IMR-90 (cell line): ENCODE data around the gene MRPL20. TPM values are rescaled to one million over a fixed set of nuclear protein-coding genes. Genes with fewer than 3 reads are reported as not detected.

Experiments used
- ATAC-seq: fragments of 200-7000 bp; cut with Tn5 transposase; 2 replicates; pipeline ENCODE4 v1.9.1; 2020; ENCODE audit warnings: low read depth, mild to moderate bottlenecking, moderate library complexity
- BruUV-seq: library from RNA; stranded (reverse); fragments of 400-500 nt; replicated peaks from 2 replicates; lab custom pipeline; 2021; lab: Mats Ljungman, UMichigan
- CTCF ChIA-PET: fragments of 300-600 bp; formaldehyde crosslinking; extraction: SDS; loops from one replicate; lab custom pipeline; 2021; ENCODE audit warnings: antibody characterized with exemption; lab: Yijun Ruan, JAX
- POLR2A ChIA-PET: fragments of 300-600 bp; sonication (Branson Sonifier 250); formaldehyde crosslinking; loops from one replicate; lab custom pipeline; 2022; ENCODE audit warnings: antibody characterized with exemption; ENCODE audit not compliant: unreplicated experiment; lab: Charles Lee
- DNase-seq: peaks from one replicate; pipeline ENCODE4 v3.0.0; 2013
- H2AFZ ChIP-seq: replicated peaks from 2 replicates; pipeline ENCODE3; 2013; ENCODE audit warnings: low read length, mild to moderate bottlenecking; ENCODE audit not compliant: poor library complexity
- H2AK5ac ChIP-seq: 2 replicates; pipeline ENCODE4 v1.6.1; 2013; ENCODE audit warnings: low read depth, low read length, inconsistent platforms
- H2AK9ac ChIP-seq: replicated peaks from 2 replicates; pipeline ENCODE3; 2013; ENCODE audit warnings: mild to moderate bottlenecking, low read depth, low read length, moderate library complexity; ENCODE audit not compliant: poor library complexity
- H2BK120ac ChIP-seq: 2 replicates; pipeline ENCODE4 v1.6.1; 2013; ENCODE audit warnings: low read depth, low read length, inconsistent platforms
- H2BK15ac ChIP-seq: 3 replicates; pipeline ENCODE4 v1.6.1; 2013; ENCODE audit warnings: low read depth, low read length, inconsistent platforms
- H2BK20ac ChIP-seq: 2 replicates; pipeline ENCODE4 v1.6.1; 2013; ENCODE audit warnings: low read depth, mild to moderate bottlenecking, inconsistent platforms, low read length, moderate library complexity
- H2BK5ac ChIP-seq: 2 replicates; pipeline ENCODE4 v1.6.1; 2013; ENCODE audit warnings: mild to moderate bottlenecking, low read depth, low read length, inconsistent platforms; ENCODE audit not compliant: poor library complexity, severe bottlenecking
- H3K14ac ChIP-seq: replicated peaks from 2 replicates; pipeline ENCODE4 v1.6.1; 2013; ENCODE audit warnings: low read depth, low read length, inconsistent platforms
- H3K18ac ChIP-seq: 2 replicates; pipeline ENCODE4 v1.6.1; 2013; ENCODE audit warnings: low read depth, low read length, control low read depth
- H3K23ac ChIP-seq: 2 replicates; pipeline ENCODE4 v1.6.1; 2013; ENCODE audit warnings: low read depth, low read length, inconsistent platforms
- H3K27ac ChIP-seq: 2 replicates; pipeline ENCODE4 v1.5.1; 2013; ENCODE audit warnings: mild to moderate bottlenecking, control low read depth, low read length; ENCODE audit not compliant: insufficient read depth
- H3K27me3 ChIP-seq: 2 replicates; pipeline ENCODE4 v1.6.1; 2013; ENCODE audit warnings: low read length; ENCODE audit not compliant: control insufficient read depth, insufficient read depth
- H3K36me3 ChIP-seq: 2 replicates; pipeline ENCODE4 v1.6.1; 2013; ENCODE audit warnings: low read length, mixed read lengths; ENCODE audit not compliant: control insufficient read depth, insufficient read depth
- H3K4ac ChIP-seq: 2 replicates; pipeline ENCODE4 v1.6.1; 2013; ENCODE audit warnings: low read depth, low read length, inconsistent platforms
- H3K4me1 ChIP-seq: 2 replicates; pipeline ENCODE4 v1.6.1; 2013; ENCODE audit warnings: low read length, mixed read lengths; ENCODE audit not compliant: control insufficient read depth, insufficient read depth
- H3K4me2 ChIP-seq: 2 replicates; pipeline ENCODE4 v1.6.1; 2013; ENCODE audit warnings: low read depth, mild to moderate bottlenecking, control low read depth, low read length, moderate library complexity
- H3K4me3 ChIP-seq: 2 replicates; pipeline ENCODE4 v1.5.1; 2013; ENCODE audit warnings: low read depth, mild to moderate bottlenecking, control low read depth, low read length, moderate library complexity; ENCODE audit not compliant: insufficient read depth
- H3K56ac ChIP-seq: 2 replicates; pipeline ENCODE4 v1.6.1; 2013; ENCODE audit warnings: low read length, inconsistent platforms; ENCODE audit not compliant: insufficient read depth; ENCODE audit errors: extremely low read depth
- H3K79me1 ChIP-seq, 2 experiments: 2 replicates each; pipeline ENCODE4 v1.6.1; 2013; ENCODE audit warnings: low read length in 2 of 2, inconsistent platforms in 1 of 2, low read depth in 1 of 2
- H3K9ac ChIP-seq: 2 replicates; pipeline ENCODE4 v1.6.1; 2013; ENCODE audit warnings: low read depth, low read length, control low read depth
- H3K9me1 ChIP-seq: 2 replicates; pipeline ENCODE4 v1.6.1; 2013; ENCODE audit warnings: low read length, inconsistent platforms; ENCODE audit not compliant: insufficient read depth
- H3K9me3 ChIP-seq: 2 replicates; pipeline ENCODE4 v1.6.1; 2013; ENCODE audit warnings: low read length; ENCODE audit not compliant: control insufficient read depth, insufficient read depth
- H4K20me1 ChIP-seq: 2 replicates; pipeline ENCODE4 v1.6.1; 2013; ENCODE audit warnings: low read length, inconsistent platforms; ENCODE audit not compliant: insufficient read depth
- H4K5ac ChIP-seq: 2 replicates; pipeline ENCODE4 v1.6.1; 2013; ENCODE audit warnings: mild to moderate bottlenecking, low read depth, low read length, control low read depth
- H4K8ac ChIP-seq, 2 experiments: 2 replicates each; pipeline ENCODE4 v1.6.1; 2013; ENCODE audit warnings: low read depth in 2 of 2, low read length in 2 of 2, control low read depth in 1 of 2, inconsistent platforms in 1 of 2
- H4K91ac ChIP-seq: 2 replicates; pipeline ENCODE4 v1.6.1; 2013; ENCODE audit warnings: low read depth, low read length, inconsistent platforms; ENCODE audit not compliant: insufficient read depth
- BHLHE40 ChIP-seq: fragments of 150-350 bp; IDR thresholded peaks from 2 replicates; pipeline ENCODE4 v1.6.1; 2016; ENCODE audit warnings: mild to moderate bottlenecking, low read depth, low read length
- CHD1 ChIP-seq: IDR thresholded peaks from 2 replicates; pipeline ENCODE4 v1.6.1; 2012; ENCODE audit warnings: low read depth, low read length, improper control_type of control experiment
- FOS ChIP-seq: fragments of 150-350 bp; IDR thresholded peaks from 2 replicates; pipeline ENCODE4 v1.6.1; 2016; ENCODE audit warnings: low read depth, low read length
- MAZ ChIP-seq: IDR thresholded peaks from 2 replicates; pipeline ENCODE4 v1.6.1; 2012; ENCODE audit warnings: low read depth, mild to moderate bottlenecking, low read length, improper control_type of control experiment, moderate library complexity, borderline replicate concordance
- NFE2L2 ChIP-seq: fragments of 150-350 bp; IDR thresholded peaks from 2 replicates; pipeline ENCODE4 v1.6.1; 2016; ENCODE audit warnings: low read depth, mild to moderate bottlenecking, low read length
- POLR2A ChIP-seq: IDR thresholded peaks from 2 replicates; pipeline ENCODE4 v1.6.1; 2012; ENCODE audit warnings: mild to moderate bottlenecking, low read depth, low read length
- RAD21 ChIP-seq: IDR thresholded peaks from 2 replicates; pipeline ENCODE4 v1.6.1; 2012; ENCODE audit warnings: low read length, improper control_type of control experiment
- RCOR1 ChIP-seq: IDR thresholded peaks from 2 replicates; pipeline ENCODE4 v1.6.1; 2012; ENCODE audit warnings: mild to moderate bottlenecking, low read length, improper control_type of control experiment; ENCODE audit not compliant: insufficient replicate concordance
- RFX5 ChIP-seq: IDR thresholded peaks from 2 replicates; pipeline ENCODE4 v1.8.0; 2012; ENCODE audit warnings: low read depth, mild to moderate bottlenecking, low read length, moderate library complexity
- SMC3 ChIP-seq: fragments of 150-350 bp; IDR thresholded peaks from 2 replicates; pipeline ENCODE4 v1.6.1; 2016; ENCODE audit warnings: low read depth, mild to moderate bottlenecking, antibody characterized with exemption, low read length, moderate library complexity
- WGBS, 2 experiments: methylation state at CpG; one replicate each; pipeline versions ENCODE4 v1.1.5 to v1.1.7; 2013; ENCODE audit warnings: missing lambda C conversion rate in 2 of 2; ENCODE audit not compliant: insufficient read length in 1 of 2; ENCODE audit errors: extremely low coverage in 2 of 2; 5-methylcytosine and 5-hydroxymethylcytosine counted together
- dilution Hi-C: fragments of 300-500 bp; cut with HindIII; formaldehyde crosslinking; loops from one replicate; pipeline ENCODE4 v1.14.3; 2018; ENCODE audit warnings: low sequenced_read_pairs; ENCODE audit not compliant: unreplicated experiment
- in situ Hi-C: fragments of 300-500 bp; cut with MboI; formaldehyde crosslinking; loops from 3 replicates; pipeline ENCODE4 v1.14.3; 2019; ENCODE audit warnings: low sequenced_read_pairs, inconsistent platforms, mixed read lengths
- intact Hi-C: fragments of 100-400 bp; cut with micrococcal nuclease; formaldehyde crosslinking; loops from 2 replicates; pipeline ENCODE4 v1.10.0; 2022
- polyA plus RNA-seq, 3 experiments: library from polyadenylated mRNA; depleted of rRNA; stranded (reverse); fragments of >200 nt; gene quantifications; 2 replicates each; pipeline ENCODE4 v1.2.3, GENCODE V29; 2012; ENCODE audit warnings: low replicate concordance in 1 of 3
- total RNA-seq: library from RNA; depleted of rRNA; stranded (reverse); fragments of >200 nt; gene quantifications from 2 replicates; pipeline ENCODE4 v1.2.3, GENCODE V29; 2012
- TF ChIP-seq, protein P1 (sequence below): fragments of 150-350 bp; IDR thresholded peaks from 2 replicates; pipeline ENCODE4 v1.6.1; 2016; ENCODE audit warnings: low read depth, mild to moderate bottlenecking, low read length, moderate library complexity, borderline replicate concordance
- TF ChIP-seq, protein P2 (sequence below): conservative IDR thresholded peaks from 2 replicates; pipeline ENCODE4 v1.5.1; 2012; ENCODE audit warnings: mild to moderate bottlenecking, low read depth, low read length, improper control_type of control experiment

MRPL20 gene
- total and polyA plus RNA-seq, 2 of the 4 experiments (the other 2 are of a cell fraction), result 141 to 157 TPM

DNA sequence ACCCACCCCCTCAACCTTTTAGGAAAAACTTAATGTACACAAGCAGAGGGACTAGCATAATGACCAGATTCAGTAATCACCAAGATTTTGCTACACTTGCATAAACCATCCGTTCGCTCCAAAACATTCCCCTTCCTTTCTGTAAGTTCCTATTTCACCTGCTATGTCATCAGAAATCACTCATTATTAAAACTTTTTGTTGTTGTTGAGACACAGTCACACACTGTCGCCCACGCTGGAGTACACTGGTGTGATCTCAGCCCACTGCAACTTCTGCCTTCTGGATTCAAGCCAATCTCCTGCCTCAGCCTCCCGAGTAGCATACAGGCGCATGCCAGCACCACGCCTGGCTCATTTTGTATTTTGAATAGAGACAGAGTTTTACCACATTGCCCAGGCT lies 3.4 kb downstream of the MRPL20 start:
- no peak overlapping the region for H2BK20ac ChIP-seq
- peaks cover 26 to 73% of the 10 kb centered on the region in 2 experiments for H3K79me1 ChIP-seq
- H4K91ac ChIP-seq, result no peak overlapping the region
- CTCF ChIA-PET, result no interaction called here
- H2BK15ac ChIP-seq, result no peak overlapping the region
- H3K9me1 ChIP-seq, result peaks cover 11% of the 10 kb centered on the region
- no peak overlapping the region for H4K8ac ChIP-seq
- H2AK9ac ChIP-seq, result no peak overlapping the region
- H2AK5ac ChIP-seq, result no peak overlapping the region
- H2BK120ac ChIP-seq, result no peak overlapping the region
- peaks cover 34% of the 10 kb centered on the region; the same call in 1 of the 2 replicates for H4K20me1 ChIP-seq
- H3K14ac ChIP-seq, result no peak overlapping the region
- H3K23ac ChIP-seq, result no peak overlapping the region
- no peak overlapping the region for H2BK5ac ChIP-seq
- H3K18ac ChIP-seq, result no peak overlapping the region
- no peak for TF ChIP-seq CHD1
- TF ChIP-seq RCOR1, result no peak
- TF ChIP-seq, protein P1, sequence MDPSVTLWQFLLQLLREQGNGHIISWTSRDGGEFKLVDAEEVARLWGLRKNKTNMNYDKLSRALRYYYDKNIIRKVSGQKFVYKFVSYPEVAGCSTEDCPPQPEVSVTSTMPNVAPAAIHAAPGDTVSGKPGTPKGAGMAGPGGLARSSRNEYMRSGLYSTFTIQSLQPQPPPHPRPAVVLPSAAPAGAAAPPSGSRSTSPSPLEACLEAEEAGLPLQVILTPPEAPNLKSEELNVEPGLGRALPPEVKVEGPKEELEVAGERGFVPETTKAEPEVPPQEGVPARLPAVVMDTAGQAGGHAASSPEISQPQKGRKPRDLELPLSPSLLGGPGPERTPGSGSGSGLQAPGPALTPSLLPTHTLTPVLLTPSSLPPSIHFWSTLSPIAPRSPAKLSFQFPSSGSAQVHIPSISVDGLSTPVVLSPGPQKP, result no peak
- no peak for TF ChIP-seq BHLHE40
- TF ChIP-seq POLR2A, result no peak
- TF ChIP-seq NFE2L2, result no peak
- no peak for TF ChIP-seq RFX5
- no peak for TF ChIP-seq MAZ
- TF ChIP-seq FOS, result no peak
- TF ChIP-seq SMC3, result no peak
- TF ChIP-seq RAD21, result no peak
- TF ChIP-seq, protein P2, sequence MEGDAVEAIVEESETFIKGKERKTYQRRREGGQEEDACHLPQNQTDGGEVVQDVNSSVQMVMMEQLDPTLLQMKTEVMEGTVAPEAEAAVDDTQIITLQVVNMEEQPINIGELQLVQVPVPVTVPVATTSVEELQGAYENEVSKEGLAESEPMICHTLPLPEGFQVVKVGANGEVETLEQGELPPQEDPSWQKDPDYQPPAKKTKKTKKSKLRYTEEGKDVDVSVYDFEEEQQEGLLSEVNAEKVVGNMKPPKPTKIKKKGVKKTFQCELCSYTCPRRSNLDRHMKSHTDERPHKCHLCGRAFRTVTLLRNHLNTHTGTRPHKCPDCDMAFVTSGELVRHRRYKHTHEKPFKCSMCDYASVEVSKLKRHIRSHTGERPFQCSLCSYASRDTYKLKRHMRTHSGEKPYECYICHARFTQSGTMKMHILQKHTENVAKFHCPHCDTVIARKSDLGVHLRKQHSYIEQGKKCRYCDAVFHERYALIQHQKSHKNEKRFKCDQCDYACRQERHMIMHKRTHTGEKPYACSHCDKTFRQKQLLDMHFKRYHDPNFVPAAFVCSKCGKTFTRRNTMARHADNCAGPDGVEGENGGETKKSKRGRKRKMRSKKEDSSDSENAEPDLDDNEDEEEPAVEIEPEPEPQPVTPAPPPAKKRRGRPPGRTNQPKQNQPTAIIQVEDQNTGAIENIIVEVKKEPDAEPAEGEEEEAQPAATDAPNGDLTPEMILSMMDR, result no peak
- H3K4me2 ChIP-seq, result no peak overlapping the region
- no TSS peak for BruUV-seq
- H3K4me1 ChIP-seq, result peaks cover 12% of the 10 kb centered on the region
- no peaks in the 10 kb centered on the region for H3K9me3 ChIP-seq
- no peak for ATAC-seq
- dilution Hi-C loops (no loop called here), intact Hi-C loops (no loop called here), in situ Hi-C loops (no loop called here)
- no peak overlapping the region for H3K9ac ChIP-seq
- WGBS, 2 experiments, result 90% methylated on average over 2 of the region's 7 CpGs; no CpG with 5 or more reads in 1 of the 2 experiments
- H2AFZ ChIP-seq, result no peak overlapping the region
- H3K56ac ChIP-seq, result no peak overlapping the region
- peaks cover 42% of the 10 kb centered on the region for H3K36me3 ChIP-seq
- H3K4ac ChIP-seq, result no peak overlapping the region
- H3K27me3 ChIP-seq, result no peaks in the 10 kb centered on the region
- DNase-seq, result no peak
- H4K5ac ChIP-seq, result no peak overlapping the region
- H3K27ac ChIP-seq, result no peak overlapping the region
- no peak overlapping the region for H3K4me3 ChIP-seq
- POLR2A ChIA-PET, result no interaction called here
